ENCODE measurements around the gene MREG.

The MREG gene

DNA sequence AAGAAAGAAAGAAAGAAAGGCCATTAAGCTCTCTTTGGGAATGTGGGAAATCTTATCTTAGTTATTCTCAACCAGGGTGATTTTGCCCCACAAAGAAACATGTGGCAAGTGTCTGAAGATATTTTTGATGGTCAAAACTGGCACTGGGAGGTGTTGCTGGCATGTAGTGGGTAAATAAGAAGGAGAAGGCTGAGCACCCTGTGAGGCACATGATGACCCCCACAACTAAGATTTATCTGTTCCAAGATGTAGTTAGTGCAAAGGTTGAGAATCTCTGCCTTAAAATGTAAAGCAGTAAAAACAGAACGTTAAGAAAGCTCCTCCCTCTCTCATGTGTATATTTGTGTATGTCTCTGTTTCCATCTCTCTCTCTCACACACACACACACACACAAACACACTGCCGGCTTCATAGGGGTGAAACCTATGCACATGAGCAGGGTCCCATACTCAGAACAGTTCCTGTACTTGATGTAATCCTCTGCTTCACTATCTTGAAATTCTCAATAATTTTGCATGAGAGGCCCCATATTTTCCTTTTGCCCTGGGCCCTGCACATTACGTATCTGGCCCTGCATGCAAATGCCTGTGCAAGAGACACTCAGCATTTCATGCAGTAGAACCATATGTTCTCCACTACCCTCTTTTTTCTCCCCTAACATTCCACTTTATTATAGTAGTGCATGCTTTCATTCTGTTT lies 94.3 kb downstream of the MREG start:
- no peak for DNase-seq (ENCODE audit: low spot score)

DNA sequence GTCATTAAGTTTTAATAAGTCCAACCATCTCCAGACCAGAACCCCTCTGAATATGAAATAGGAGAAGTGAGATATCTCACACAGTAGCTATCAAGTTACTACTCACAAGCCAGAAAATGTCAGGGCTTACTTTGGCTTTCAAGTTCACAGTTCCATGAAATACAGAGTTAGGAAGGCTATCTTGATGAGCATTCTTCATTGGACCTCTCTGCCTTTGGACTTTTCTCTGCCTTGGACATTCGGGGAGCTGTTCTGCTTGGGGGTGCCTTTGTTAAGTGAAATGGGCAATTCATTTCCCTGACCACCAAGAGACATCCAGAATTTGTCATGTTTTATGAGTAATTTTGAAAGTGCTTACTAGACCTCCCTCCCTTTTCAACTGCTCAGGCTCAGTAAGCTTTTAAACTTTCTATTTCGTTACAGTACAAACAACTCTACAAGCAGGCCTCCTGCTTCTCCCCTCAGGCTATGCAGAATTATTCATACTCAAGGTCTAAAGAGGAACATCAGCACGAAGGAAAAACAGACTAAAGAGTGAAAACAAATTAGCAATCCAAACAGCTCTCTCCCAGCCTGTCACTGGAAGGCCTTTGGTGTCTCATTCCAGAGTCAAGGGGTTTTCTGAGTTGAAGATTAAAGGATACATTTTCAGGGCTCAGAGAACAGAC lies 95.3 kb downstream of the MREG start:
- no peak for DNase-seq (ENCODE audit: low spot score)

DNA sequence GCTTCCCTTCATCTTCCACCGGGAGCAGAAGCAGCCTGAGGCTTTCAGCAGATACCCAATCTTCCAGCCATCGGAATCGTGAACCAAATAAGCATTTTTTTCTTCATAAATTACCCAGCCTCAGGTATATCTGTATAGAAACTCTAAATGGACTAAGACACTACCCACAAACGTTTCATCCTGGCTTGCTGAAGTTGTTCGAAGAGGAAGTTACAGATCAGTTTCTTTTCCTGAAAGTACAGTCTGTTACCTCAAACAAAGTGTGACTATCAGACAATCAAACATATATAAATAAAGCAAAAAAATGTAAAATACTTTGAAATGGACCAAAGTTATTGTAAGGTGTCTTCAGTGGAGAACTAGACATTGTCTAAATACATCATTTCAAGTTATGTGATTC lies 97.9 kb downstream of the MREG start:
- no peak for DNase-seq (ENCODE audit: low spot score)

DNA sequence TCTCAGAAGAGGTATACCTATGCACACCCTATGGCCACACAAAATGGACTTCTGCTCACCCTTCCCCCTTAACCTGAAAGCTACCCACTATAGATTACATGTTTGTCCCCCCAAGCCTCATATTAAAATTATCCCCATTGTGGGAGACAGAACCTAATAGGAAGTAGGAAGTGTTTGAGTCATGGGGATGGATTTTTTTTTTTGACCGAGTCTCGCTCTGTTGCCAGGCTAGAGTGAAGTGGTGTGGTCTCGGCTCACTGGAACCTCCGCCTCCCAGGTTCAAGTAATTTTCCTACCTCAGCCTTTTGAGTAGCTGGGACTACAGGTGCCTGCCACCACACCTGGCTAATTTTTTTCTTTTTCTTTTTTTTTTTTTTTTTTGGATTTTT lies 98.6 kb downstream of the MREG start:
- DNase-seq (ENCODE audit: low spot score), result no peak

DNA sequence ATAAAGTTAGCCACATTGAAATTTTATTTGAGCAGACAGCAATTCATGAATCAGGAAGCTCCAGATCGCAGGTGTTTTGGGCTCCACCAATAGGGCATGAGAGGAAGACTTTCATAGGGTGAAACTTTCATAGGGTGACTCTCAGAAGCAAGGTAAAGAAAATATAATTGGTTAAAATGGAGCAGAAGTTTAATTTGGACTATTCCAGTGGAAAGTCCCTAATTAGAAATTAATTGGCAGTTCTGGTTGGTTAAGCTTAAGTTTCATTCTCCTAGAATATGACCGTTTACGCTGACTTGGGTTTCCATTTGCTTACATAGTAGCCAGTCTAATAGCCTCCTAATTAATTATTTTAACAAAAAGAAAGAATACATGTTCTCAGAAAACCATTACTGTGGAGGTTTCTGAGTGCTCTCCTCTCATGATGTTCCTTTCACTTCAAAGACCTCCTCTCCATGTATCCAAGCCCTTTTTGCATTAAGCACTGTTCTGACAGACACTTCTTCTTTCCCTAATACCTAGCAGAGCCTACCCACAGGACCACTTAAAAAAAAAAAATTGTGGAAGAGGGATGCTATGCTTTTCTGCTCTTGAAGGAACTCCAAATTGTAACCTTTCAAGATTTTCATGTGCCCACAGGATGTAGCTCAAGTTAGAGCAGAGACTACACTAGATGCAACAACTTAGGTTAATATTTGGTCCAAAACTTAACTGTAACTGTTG lies 99.1 kb downstream of the MREG start:
- DNase-seq (ENCODE audit: low spot score), result no peak

DNA sequence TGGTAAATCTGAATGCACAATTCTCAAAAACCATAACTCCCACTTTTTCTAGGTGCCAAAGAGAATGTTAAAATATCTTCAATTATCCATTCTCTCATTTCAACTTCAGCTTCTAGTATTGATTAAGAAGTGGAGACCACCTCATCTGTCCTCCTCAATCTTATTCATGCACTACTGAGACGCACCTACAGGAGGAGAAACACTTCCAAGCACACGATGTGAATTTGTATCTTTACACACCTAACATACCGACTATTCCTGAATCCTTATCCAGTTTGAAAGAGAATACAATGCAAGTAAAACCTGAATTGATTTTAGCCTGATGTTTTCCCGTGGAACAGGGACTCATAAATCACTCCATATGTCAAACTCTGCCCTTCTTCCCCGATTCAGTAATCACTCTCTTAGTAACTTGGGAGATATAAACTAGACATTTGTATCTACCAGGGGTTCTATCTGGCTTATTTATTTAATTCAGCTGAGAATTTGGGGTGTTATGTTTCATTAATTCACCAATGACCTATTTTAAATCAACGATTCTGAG lies 101.0 kb downstream of the MREG start:
- no peak for DNase-seq (ENCODE audit: low spot score)

DNA sequence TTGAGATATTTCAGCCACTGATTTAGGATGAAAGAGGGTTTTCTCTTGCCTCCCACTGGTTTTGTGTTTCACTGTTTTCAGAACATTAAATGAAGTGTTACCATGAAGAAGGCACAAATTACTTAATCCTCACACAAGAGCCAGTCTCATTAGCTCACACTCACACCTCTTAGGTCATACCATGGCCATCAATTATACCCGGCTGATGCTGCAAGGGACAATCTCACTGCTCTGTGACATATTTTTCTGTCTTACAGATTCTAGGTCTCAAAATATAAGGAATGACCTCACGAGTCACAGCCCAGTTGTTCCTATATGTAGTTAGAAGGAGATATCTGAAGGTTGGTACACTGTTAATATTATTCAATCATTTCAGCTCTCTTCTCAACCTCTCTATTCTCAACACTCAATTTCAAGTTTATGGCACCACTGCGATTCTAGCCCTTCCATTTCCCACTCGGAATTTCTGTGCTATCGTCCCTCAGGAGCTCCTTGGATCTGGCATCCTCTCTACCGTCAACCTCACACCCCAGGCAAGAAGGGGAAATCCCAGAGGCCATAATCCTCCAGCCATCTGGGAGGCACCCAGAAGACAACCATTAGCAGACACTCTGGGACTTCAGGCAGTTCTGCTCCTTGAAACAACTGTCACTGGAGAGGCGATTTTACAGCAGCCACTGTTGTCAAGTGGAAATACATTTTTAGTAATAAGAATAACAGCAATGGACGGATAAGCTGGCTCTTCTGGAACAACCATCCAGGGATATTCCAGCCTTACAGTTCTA lies 101.9 kb downstream of the MREG start:
- DNase-seq (ENCODE audit: low spot score), result no peak

DNA sequence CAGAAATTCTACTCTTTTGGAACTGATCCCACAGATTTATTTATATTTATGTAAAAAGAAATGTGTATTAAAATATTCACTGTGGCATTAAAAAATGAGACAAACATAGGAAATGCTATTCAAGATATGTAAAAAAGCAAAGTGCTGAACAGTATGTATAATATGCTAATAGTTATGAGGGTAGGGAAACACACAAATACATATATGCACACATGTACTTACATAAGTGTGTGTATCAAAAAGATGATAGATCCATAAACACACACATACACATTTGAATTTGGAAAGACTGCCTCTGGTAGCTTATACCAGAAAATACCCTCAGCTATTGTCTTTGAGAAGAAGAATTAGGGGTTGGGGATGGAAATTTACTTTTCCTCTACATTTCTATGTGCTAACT lies 103.2 kb downstream of the MREG start:
- no peak for DNase-seq (ENCODE audit: low spot score)

DNA sequence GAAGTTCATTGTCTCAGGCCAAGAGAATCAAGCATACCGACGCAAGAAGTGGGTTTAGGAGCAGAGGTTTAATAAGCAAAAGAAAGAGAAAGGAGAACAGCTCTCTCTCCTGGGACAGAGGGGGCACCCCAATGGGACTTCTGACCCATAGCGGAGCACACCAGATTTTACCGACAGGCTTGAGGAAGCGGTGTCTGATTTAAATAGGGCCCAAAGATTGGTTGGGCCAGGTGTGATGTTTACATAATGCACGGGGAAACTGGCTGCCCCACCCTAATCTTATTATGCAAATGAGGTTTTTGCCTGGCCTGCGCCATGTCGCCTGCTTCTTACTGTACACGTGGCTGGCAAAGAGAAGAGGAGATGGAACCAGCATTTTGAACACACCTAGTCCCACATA lies 106.2 kb downstream of the MREG start:
- DNase-seq (ENCODE audit: low spot score), result no peak

DNA sequence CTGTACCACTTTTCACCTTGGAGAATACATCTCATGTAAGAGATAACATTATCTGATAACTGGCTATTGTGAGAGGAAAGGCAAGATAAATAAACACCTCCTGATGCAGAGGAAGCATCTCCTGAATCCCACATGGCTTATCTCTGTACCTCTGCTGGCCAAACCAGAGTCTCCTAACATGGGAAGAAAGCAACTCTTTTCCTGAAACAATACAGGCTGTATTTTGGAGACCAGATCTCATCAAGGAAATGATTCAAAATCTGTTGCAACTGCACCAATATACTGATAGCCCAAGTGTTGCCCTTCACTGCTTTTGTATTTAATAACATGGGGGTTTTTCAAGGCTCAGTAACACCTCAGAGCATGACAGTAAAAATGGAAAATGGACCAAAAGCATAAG lies 106.9 kb downstream of the MREG start:
- DNase-seq (ENCODE audit: low spot score), result no peak

DNA sequence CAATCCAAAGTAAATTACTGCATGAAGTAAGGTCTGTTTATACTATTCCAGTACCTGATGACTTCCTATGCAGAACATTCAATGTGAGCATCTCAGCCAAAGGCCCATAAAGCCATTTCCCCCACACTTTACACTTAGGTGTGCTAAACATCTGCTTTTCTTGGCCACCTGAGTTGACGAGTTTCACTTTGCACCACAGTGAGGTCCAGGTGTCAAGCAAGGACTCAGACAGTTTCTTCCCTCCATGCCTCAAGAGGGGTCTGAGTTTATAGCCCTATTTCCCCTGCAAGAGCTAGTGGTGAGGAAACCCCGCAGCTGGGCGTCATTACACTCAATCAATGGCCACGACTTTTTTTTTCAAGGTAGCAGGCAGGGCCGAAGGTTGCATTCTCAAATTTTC lies 107.7 kb downstream of the MREG start:
- DNase-seq (ENCODE audit: low spot score), result no peak

DNA sequence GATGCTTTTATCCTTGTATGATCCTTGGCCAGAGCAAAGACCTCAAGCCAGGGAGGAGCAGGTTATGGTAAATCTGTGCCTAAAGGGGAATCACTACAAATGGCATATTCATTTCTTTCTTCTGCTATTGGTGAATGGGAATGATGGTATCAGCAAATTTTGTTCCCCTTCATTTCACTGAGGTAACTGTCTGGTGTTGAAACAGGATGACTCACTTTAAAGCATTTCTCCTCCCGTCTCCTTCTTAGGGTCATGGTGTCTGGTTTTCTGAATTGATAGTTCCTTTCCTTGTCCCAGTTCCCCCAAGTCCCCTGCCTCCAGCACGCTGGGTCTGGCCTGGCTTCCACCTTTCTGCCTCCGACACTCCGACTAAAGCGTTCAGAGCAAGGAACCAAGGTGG lies 109.2 kb downstream of the MREG start:
- no peak for DNase-seq (ENCODE audit: low spot score)

DNA sequence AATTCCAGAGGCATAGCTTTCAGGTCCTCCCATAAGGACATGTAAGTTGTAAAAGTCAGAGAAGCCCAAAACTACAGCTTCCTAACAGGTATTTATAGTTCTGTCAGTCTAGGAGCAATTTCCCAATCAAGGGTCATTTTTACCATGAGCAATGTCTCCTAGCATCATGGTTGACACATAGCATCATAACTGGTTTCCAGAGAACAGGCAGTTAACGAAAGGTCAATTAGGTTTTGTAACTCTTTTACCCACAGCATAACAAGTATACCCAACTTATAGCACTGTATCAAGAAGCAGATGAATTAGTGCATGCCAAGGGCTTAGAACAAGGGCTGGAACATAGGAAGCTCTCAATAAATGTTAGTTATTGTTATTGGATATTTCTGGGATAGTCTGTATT lies 110.1 kb downstream of the MREG start:
- DNase-seq (ENCODE audit: low spot score), result no peak

DNA sequence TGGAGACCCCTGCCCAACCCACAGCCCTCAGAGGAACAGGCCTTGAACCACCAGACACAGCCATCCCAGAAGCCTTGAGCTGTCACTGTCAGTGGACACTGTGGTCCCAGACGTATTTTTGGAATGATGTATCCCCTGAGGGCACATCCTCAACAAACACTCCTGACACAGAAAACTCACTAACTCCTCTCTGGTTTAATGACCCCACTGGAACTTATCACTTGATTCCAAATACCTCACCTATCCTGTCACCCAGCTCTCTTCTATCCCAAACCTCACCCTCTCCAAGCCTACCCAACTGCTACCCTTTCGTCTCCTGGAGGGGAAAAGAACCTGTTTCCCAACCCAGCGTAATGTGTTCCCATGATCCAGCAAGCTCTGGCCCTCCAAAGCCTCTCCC lies 111.6 kb downstream of the MREG start:
- DNase-seq (ENCODE audit: low spot score), result no peak

DNA sequence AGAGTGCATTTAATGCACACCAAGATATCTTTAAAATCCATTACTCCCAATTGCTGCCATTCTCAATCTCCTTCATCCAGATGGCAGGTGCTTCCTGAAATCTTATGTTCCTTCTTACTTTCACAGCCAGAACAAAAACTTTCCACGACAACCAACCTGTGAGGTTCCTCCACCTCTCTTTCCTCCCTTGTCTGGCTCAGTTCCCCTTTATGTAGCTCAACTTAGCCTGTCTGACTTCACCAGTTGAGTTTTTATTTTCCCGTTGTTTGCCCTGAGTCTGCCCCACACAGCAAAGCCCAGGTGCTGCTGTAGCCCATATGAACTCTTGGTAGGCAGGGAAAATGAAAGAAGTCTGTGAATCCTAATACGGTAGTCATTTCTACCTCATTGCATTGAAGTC lies 112.5 kb downstream of the MREG start:
- DNase-seq (ENCODE audit: low spot score), result no peak

DNA sequence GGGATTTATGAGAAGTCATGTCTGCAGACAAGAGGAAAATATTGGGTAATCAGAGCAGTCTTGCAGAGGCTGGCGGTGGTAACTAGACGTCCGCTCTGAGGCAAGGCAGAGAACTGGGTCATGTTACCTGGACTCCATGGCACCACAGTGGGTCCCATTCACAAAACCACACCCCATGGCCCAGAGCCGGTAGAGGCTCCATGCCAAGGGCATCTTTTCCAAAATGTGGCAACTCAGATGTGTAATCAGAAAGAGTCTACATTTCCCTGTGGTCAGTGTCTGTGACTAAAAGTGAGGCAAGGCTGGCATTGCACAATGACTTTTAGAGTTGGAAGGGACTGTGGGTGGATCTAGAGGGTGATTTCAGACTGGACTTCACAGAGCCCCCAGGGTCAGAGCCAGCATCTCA lies 113.1 kb downstream of the MREG start:
- DNase-seq (ENCODE audit: low spot score), result no peak

DNA sequence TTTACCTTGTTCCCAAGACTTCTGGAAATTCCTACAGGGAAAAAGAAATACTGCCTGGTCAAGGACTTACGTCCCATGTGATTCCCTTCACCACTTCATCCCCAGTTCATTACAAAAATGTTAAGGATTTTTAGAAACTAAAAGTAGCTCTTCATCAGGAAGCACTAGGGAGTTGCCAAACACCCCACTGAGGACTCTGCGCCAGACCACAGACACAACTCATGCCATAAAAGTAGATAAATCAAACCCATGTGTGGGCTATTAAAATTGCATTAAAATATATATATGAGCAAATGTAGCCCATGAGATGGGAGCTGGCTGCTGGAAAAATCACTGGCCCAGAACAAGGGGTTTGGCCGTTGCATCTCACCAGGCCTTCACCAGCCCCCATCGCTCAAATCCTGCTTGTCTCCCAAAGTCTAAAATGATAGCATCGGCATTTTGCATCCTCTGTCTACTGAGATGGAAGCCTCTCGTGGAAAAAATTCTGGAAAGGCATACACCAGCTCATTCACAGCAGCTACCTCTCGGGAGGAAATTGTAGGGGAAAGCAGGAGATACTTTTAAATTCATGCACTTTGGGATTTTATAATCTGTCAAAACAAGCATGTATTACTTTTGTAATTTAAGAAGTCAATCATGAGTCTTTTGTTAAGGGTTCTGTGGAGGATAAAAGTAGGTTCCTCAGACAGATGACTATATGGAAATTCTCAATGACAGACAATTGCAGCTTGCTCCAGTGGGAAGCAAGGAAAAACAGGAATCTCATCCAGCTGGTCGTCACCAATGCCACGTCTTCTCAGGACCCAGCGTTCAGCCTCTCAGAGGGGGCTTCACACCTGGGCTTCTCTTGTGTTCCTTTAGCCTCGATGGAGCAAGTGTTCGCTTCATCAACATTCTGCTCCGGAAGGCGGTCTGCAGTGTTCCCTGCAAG lies 113.9 kb downstream of the MREG start:
- DNase-seq (ENCODE audit: low spot score), result no peak

DNA sequence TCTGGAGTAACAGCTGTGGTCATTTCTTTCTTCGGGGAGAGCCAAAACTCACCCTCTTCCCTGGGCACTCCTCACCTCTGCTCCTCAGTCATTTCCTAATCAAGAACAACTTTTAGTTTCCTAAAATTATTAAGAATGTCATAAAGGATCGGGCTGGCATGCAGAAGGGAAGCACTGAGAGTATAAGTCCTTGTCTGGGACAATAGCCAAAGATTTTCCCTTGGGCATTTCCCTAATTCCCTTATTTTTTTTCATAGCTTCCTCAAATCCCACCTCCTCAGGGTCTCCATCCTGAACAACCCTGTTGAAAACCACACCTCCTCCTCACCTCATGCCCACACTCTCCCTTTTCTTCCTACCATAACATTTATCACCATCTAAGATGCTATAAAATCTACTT lies 115.0 kb downstream of the MREG start:
- DNase-seq (ENCODE audit: low spot score), result no peak

DNA sequence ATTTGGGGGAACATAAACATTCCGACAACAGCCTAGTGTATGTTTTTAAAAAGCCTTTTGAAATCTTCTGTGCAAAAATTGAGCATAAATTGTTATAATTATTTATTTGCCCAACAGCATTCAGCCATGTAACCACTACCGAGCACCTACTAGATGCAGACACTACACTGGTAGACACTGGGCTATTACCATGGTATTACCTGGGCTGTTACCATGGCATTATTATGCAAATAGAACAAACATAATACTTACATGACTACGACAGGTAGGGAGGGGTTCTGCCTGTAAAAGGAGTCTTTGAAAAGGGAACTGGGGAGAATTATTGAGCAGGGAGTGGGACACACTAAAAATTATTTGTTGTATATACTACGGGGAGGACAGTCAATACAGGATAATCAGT lies 116.4 kb downstream of the MREG start:
- no peak for DNase-seq (ENCODE audit: low spot score)

DNA sequence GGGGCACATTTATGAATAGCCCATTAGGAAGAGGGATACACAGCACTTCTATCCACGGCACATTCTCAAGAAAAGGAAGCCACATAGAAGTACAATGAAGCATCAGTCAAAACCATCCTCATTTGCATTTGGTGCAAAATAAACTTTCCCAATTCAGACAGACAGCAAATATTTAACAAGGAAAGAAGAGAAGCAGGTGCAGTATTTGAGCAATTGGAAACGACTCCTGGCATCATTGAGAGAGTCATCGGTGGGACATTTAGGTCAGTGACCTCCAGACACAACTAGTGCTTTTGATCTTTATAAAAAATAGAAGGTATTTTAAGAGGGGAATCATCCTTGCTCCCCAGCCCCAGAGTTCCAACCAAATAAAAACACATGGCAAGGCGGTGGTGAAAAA lies 118.0 kb downstream of the MREG start:
- DNase-seq (ENCODE audit: low spot score), result no peak
